Amniotic stem cell (primary cell): ENCODE results near the gene RHEBL1.

ENCODE experiments used
- DNase-seq: peaks from one replicate; lab custom pipeline; 2025; lab: John Stamatoyannopoulos, UW

The RHEBL1 gene

DNA sequence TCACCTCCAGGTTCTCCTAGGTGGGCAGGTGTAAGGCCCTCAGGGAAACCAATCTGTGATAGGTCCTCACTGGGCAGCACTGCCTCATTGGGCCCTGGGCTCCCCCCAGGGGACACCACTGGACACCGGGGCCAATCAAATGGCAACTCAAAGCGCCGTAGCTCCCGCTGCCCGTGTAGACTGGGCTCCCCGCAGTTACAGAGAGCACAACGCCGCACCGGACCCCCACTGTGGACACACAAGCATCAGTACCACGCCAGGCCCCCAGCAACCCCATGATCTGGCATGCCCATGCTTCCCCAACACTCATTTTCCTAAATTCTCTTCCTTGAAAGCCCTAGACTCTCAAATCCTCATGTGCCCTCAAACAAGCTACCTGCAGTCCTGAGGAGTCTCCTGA, 15.3 kb downstream of the RHEBL1 start:
- DNase-seq: no peak

DNA sequence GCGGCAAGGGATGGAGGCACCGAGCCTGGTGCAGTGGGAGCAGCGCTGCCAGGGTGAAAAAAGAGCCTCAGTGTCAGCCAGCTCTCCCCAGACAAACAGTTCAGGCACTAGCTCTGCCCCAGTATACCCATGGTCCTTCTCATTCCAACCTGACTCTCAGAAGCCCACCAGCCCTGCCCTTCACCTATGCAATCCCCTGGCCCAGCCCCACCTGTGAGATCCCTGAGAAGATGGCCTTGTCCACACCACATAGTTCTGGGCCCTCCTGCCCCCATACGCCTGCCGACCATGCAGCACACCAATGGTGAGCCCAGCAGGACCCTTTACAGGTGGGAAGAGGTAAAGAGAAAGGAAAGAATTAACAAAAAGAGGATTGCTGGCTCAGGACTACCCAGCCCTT, 15.7 kb downstream of the RHEBL1 start:
- DNase-seq: no peak

DNA sequence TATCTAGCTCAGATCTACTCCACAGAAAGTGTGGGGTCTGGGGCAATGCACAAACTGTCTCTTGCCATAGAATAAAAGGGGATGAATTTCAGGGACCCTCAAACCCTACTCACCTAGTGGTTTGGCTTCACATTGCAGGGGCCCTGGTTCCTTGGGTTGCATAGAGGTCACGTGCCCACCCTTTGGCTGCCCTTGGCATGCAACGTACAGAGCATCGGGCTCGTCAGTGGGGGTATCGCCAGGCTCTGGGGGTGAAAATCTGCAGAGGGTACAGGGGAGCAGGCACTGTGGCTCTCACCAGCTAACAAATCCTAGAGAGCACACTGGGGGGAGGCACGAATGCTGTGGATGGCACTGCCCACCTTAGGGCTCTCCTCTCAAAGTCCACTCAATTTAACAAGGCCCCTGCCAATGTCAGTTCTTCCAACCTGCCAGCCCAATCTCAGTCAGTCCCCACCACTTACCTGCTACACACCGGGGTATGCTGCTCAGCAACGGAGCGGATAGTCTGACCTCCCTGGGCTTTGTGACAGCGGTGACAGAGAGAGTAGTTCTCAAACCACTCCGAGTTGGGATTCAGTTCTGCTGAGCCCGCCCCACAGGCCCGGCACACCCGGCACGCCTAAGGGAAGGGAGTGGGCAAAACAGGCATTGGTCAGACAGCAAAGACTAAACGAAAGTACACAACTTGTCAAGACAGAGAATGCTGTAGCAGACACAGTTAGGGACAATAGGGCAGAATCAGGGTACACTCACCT, 17.1 kb downstream of the RHEBL1 start:
- no peak for DNase-seq

DNA sequence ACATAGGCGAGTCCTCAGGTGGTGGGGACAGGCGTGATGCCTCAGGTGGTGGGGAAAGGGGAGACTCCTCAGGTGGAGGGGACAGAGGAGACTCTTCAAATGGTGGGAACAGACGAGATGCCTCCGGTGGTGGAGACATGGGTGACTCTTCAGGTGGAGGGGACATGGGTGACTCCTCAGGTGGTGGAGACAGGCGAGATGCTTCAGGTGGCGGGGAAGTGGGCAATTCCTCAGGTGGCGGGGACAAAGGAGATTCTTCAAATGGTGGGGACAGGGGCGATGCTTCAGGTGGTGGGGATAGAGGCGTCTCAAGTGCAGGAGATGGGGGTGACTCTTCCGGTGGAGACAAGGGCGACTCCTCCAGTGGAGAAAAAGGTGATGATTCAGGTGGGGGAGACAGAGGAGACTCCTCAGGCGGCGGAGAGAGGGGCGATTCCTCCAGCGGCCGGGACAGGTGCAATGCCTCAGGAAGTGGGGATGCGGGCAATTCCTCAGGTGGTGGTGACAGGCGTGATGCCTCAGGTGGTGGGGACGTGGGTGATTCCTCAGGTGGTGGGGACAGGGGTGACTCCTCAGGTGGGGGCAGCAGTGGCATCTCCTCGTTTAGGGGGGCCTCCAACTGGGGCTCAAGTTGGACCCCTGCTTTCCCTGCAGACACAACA, 17.9 kb downstream of the RHEBL1 start:
- DNase-seq: no peak

DNA sequence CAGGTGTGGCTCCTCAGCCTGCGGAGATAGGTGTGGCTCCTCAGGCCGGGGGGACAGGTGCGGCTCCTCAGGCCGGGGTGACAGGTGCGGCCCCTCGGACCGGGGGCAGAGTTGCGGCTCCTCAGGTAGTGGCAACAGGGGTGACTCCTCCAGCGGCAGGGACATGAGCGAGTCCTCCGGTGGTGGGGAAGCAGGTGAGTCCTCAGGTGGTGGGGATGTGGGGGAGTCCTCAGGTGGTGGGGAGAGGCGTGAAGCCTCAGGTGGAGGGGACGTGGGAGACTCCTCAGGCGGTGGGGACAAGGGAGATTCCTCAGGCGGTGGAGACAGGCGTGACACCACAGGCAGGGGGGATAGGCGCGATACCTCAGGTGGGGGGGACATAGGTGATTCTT, 18.4 kb downstream of the RHEBL1 start:
- DNase-seq: no peak

DNA sequence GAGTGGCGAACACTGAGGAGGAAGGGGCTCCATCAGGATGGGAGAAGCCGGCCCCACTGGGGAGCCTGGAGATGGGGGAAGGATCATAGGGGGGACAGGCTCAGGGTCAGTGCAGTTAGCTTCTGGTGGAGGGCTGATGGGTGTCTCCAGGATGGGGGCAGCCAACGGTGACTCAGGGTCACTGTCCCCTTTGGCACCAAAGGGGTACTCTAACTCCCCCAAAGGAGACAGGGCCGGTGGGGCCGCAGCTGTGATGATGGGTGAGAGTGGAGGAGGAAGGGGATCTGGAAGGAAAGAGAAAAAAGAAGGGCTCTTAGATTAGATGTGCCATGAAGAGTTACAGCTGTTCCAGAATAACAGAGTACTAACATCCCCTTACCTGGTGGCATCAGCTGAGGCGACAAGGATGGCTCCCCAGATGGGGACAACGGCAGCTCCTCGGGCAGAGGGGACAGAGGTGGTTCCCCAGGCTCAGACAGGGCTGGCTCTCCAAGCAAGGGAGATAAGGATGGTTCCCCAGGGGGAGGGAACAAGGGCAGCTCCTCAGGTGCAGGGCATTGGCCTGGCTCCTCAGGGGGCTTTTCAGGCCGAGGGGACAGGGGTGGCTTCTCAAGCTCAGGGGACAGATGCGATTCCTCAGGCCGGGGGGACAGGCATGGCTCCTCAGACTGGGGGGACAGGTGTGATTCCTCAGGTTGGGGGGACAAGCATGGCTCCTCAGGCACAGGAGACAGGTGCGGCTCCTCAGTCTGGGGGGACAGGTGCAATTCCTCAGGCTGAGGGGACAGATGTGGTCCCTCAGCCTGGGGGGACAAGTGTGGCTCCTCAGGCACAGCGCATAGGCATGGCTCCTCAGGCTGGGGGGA, 19.0 kb downstream of the RHEBL1 start:
- no peak for DNase-seq

DNA sequence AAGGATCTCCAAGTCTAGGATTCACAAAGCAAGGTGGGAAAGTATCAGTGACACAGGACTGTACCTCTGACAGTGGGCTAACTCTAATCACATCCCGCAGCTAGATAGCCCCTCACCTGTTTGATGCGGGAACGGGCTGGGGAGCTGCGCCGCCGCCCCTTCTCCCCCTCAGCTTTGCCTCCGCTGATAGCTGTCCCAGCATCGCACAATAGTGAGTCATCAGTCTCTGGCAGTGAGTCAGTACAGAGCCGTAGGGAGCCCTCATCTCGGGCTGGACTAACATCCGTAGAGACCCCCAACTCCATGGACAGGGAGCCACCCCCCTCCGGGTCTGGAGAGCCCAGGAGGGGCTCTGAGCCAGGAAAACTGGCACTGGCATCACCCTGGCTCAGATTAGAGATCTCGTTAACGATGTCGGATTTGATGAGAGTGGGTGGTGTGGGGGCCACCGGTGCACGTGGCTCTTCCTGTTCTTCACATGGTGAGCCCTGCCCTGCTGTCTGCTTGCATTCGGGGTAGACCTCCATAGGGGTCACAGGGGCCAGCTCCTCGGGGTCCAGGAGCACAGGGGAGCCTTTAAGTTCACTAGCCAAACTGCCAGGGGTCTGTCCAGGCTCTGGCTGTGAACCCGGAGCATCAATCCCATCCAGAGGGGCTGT, 20.1 kb downstream of the RHEBL1 start:
- no peak for DNase-seq

DNA sequence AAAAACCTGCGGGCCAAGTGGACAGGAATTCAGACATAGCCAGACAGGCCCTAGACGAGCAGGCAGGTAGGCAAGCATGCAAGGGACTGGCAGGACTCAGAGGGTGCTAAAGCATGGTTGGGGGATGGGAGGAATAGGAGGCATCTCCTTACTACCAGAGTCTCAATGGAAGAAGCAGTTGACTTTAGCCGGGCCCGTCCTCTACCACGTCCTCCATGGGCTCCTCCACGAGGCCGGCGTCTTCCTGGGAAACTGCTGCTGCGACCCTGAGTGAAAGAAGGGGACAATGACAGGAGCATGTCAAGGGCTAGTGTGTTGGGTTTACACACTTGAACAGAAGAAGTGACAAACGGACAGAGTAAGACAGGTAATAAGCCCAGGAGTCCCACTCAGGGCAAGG, 20.8 kb downstream of the RHEBL1 start:
- no peak for DNase-seq

DNA sequence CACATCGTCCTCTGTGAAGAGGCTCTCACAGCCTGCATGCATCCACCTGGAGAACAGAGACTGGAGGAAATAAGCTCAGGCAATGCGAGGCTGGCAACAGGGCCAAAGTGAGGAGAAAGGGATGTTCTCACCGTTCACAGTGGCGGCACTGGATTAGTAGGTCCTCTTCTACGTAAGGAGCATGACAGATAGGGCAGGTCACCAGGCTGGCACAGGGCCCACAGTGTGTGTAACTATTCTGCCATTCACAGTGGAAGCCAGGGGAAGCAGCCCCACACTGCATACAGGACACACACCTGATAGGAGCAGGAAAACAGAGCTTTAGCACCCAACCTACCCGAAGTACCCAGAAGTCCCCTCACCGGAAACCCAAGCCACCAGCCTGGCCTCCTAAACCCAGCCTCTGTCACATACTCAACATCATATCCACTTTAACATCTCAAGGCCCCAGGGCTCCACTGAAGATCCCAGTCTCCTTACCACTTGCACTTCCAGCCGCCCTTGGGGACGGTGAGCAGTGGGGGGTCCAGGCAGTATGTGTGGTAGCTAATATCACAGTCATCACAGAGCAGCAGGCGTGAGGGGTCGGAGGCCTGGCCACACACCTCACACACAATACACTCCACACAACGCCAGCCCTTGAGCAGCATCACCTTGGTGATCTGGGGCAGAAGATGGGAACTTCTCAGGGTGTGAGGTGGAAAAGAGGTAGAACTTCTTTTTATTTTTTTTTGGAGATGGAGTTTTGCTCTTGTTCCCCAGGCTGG, 23.5 kb downstream of the RHEBL1 start:
- no peak for DNase-seq

DNA sequence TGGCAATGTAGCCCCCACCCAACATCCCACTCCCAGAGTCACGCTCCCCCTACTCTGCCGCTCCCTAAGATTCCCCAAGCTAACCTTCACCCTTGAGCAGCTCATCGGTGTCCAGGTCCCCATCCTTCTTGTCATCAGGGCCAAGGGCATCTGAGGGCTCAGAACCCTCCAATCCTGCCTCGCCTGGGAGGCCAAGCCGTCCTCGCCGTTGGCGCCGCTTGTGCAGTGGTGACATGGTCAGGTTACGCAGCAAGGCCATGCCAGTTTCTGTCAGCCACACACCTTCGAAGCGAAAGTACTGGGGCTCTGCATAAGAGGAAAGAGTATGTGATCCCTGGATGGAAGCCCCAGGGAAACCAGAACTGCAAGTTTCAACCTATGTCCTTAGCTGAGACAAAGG, 25.1 kb downstream of the RHEBL1 start:
- no peak for DNase-seq

DNA sequence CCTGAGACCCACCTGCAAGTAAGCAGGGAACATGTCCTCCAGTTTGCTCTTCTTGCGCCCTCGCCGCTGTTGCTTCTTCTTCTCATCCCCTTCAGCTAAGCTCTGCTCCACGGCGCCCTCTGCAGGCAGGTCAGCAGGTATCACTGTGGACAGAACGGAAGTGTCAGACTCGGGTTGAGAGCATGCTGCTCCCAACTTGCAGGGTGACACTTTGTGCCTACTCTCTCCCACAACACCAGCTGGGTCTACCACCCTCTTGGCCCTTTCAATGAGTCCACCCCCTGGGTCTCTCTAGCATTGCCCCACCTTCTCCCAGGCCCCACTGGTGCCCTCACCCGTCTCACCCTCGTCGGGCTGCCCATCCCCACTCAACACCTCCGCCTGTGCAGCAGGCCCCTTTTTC, 25.9 kb downstream of the RHEBL1 start:
- no peak for DNase-seq

DNA sequence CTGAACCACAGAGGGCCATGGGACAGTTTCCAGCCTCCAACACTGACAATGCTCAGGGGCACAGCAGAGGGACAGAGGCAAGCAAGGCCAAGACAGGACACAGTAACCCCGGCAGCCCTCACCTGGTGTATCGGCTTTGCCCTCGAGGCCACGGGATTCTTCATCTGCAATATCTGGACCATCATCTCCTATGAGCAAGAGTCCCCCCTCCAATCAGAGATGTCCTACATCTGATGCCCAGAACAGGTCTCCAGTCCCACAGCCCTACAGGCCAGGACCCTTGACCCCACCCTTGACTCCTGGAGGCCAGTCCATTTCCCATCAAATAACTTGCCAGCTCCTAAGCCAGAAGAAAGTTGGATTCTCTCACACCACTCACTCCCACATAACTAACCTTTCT, 26.5 kb downstream of the RHEBL1 start:
- no peak for DNase-seq

DNA sequence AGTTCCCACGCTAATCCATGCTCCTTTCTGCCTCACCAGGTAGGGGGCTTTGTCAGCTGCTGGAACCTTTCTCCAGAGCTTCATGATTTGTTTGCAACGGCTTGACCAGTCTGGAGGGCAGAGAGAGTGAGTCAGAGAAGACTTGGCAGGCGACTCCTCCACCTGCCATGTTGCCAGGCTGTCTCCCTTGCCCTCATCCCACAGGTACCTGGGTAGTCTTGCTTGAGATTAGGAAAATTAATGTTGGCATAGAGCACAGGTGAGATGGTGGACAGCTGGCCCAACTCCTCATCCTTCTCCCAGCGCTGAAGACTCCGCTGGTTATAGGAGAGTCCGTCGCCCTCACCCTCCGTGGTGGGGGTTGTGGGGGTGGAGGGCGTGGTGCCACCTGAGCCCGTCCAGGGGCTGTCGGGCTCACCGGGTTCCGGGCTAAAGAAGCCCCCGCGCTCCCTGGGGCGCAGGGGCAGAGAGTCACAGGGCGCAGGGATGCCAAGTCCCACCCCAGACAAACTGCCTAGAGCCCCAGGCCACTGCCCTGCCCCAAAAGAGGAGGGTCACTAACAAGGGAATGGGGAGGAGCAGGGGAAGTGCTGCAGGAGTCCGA, 27.8 kb downstream of the RHEBL1 start:
- no peak for DNase-seq

DNA sequence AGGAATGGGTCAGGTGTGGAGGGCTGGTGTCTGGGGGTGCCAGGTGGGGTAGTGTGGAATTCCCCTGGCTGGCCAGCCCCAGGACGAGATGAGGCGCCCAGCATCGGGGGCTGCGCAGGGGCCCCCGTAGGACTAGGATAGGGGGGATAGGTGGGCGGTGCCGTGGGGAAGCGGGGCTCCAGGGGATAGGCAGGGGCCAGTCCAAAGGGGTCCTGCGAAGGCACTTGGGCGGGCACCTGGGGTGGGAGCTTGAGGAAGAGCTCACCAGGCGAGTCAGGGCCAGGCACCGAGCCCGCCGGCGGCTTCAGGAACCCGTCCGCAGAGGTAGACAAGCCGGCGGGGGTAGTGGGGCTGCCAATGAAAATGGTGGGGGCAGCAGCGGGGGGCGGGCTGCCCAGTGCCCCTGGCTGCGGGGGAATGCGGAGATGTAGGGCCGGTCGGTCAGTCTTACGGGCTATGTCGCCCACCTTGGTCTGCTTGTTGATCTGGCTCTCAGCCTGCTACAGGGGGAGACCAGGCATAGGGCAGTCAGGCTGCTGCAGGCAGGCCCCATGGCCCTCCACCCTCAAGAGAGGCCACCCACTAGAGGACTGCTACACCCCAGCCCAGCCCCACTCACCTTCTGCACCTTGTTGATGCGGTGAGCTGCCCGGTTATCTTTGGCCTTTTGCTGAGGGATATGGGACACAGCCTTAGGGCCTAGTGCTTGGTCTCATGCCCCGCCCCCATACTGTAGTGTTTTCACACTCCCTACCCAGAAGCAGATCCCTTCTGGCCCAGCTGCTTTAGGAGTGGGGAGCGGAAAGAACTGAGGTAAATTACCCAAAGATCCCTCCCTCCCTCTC, 28.5 kb downstream of the RHEBL1 start:
- DNase-seq: no peak

DNA sequence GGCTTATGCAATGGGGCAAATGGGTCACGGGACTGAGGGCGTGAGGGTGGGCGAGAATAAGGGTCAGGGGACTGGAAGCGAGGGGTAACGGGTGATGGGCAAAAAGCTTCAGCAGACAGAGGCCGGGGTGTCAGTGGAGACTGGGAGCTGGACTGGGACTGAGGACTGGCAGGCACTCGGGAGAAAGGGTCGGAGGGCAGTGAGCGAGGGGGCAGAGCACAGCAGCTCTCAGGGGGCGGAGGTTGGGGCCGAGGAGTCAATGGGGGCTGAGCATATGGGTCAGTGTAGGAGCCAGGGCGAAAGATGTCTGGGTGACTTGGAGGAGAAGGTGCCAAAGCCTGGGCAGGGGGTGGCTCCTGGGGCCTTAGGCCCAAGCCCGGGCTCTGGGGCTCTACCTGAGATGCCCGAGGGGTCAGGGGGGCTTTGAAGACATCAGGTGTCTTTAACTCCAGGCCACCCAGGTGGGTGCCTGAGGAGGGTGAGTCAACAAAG, 29.4 kb downstream of the RHEBL1 start:
- no peak for DNase-seq

DNA sequence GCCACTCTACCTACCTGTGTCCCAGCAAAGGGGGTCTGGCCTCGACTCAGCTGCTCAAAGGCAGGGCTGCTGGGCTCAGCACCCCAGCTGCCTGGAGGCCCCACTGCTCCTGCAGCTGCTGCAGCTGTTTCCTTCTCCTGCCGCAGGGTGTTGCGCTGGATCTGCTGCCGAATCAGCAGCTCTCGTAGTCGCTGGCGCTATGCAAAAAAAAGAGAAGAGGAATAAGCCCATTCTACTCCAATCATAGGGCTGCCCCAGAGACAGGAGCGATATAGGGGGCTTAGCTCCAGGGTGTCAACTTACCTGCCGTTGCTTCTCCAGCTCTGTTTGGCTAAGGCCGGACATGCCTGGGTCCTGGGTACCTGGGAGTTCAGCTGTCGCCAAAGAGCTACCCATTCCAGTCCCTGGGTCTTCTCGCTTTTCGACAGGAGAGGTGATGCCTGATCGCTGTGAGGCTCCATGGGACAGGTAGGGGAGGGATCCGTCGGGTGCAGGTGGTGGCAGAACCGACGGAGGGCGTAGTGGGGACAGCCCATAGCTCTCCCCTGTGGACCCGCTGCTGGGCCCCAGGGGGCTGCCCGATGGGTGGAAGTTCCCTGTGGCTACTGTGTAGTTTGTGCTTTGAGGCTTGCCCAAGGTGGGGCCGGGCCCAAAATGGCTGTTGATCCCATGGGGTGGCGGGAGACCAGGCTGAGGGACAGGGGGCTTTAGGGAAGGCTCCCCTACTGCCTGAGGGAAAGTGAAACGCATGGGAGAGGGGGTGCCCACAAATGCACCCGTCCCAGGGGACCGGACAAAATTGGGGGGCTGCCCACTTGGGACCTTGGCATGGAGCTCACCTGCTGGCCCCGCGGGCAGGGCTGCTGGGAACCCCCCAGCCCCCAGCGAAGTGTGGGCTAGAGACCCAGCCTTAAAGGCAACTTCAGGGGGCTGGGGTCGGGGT, 30.1 kb downstream of the RHEBL1 start:
- DNase-seq: no peak

DNA sequence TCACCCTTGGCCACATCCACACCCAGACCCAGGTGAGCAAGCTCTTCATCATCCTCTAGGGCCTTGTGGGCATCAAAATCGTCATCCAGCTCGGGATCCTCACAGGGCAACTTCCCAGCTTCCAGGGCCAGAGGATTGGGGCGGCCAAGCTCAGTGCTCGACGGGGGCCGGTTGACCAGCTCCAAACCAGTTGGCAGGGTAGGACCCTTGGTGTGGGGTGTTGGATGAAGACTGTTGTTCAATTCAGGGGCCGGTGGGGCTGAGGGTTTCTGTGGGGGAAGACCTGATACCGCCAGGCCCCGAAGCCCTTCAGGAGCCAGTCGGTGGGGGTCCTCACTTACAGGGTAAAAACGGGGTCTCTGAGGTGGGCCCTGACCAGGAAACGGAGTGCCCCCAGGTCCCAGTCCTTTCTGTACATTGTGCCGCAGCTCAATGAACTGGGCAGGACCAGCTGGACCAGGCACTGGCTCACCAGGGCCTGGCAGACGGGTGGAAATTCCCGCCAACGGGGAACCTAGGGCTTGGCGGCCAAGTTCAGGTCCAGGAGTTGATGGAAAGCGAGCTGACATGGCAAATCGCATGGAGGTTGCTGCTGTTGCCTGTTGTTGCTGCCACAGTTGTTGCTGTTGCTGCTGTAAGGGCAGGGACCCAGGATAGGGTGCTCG, 31.4 kb downstream of the RHEBL1 start:
- DNase-seq: no peak

DNA sequence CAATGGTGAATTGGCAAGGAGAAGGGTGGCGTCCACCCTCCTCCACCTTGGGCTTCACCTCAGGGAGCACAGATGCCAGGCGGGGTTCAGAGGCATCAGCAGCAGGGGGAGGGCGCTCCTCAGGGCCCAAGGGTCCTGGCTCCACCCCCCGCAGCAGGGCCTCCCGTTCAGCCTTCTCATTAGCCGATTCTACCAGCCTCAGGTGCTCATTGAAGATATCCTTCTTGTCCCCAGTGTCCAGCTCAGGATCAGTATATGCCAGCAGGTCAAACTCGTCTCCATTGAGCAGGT, 31.9 kb downstream of the RHEBL1 start:
- DNase-seq: no peak
